Smooth muscle cell (in vitro differentiated cells): Measurements from ENCODE around the gene UFM1. TPM values are rescaled to one million over a fixed set of nuclear protein-coding genes. Genes with fewer than 3 reads are reported as not detected.

ENCODE experiments used
- DNase-seq: peaks from one replicate; lab custom pipeline; 2025; ENCODE audit not compliant: unreplicated experiment; lab: John Stamatoyannopoulos, UW
- H2AFZ ChIP-seq: fragments of 200-600 bp; sonication (generic); 2 replicates; pipeline ENCODE4 v1.6.0; 2016; ENCODE audit warnings: antibody characterized with exemption, low read depth, mild to moderate bottlenecking
- H3F3A ChIP-seq: fragments of 200-600 bp; sonication (generic); 2 replicates; pipeline ENCODE4 v1.6.0; 2017; ENCODE audit warnings: antibody characterized with exemption, low read depth
- H3K27ac ChIP-seq: fragments of 200-600 bp; sonication (generic); 2 replicates; pipeline ENCODE4 v1.5.1; 2016; ENCODE audit warnings: low read depth, mild to moderate bottlenecking
- H3K27me3 ChIP-seq: fragments of 200-600 bp; sonication (generic); 2 replicates; pipeline ENCODE4 v1.6.1; 2016; ENCODE audit warnings: low read depth, mild to moderate bottlenecking
- H3K36me3 ChIP-seq: fragments of 200-600 bp; sonication (generic); 2 replicates; pipeline ENCODE4 v1.5.1; 2016; ENCODE audit warnings: low read depth
- H3K4me1 ChIP-seq: fragments of 200-600 bp; sonication (generic); 2 replicates; pipeline ENCODE4 v1.5.1; 2016; ENCODE audit warnings: low read depth
- H3K4me2 ChIP-seq: fragments of 200-600 bp; sonication (generic); 2 replicates; pipeline ENCODE4 v1.6.0; 2016; ENCODE audit warnings: mild to moderate bottlenecking
- H3K4me3 ChIP-seq: fragments of 200-600 bp; sonication (generic); 2 replicates; pipeline ENCODE4 v1.5.1; 2016; ENCODE audit warnings: mild to moderate bottlenecking
- H3K79me2 ChIP-seq: fragments of 200-600 bp; sonication (generic); 2 replicates; pipeline ENCODE4 v1.6.0; 2016; ENCODE audit warnings: low read depth, mild to moderate bottlenecking
- H3K9ac ChIP-seq: fragments of 200-600 bp; sonication (generic); 2 replicates; pipeline ENCODE4 v1.6.0; 2016; ENCODE audit warnings: low read depth
- H3K9me3 ChIP-seq: fragments of 200-600 bp; sonication (generic); replicated peaks from 2 replicates; pipeline ENCODE4 v1.5.1; 2016; ENCODE audit warnings: low read depth
- H4K20me1 ChIP-seq: fragments of 200-600 bp; sonication (generic); 2 replicates; pipeline ENCODE4 v1.6.0; 2016; ENCODE audit warnings: low read depth
- CTCF ChIP-seq: fragments of 200-600 bp; sonication (generic); IDR thresholded peaks from 2 replicates; pipeline ENCODE4 v1.5.1; 2017; ENCODE audit warnings: borderline replicate concordance, mild to moderate bottlenecking, antibody characterized with exemption; ENCODE audit not compliant: insufficient read depth, poor library complexity, severe bottlenecking
- WGBS: methylation state at CpG from one replicate; pipeline ENCODE4 v1.1.7; 2016; ENCODE audit warnings: low lambda C conversion rate; 5-methylcytosine and 5-hydroxymethylcytosine counted together
- polyA plus RNA-seq: library from polyadenylated mRNA; unstranded; fragments of >200 nt; fragmentation: Nextera tagmentation; extraction: Ambion mirVana; gene quantifications from 2 replicates; pipeline ENCODE4 v1.2.1, GENCODE V29; 2016
- total RNA-seq: library from RNA; depleted of rRNA; stranded (reverse); fragments of >200 nt; gene quantifications from 2 replicates; pipeline ENCODE4 v1.2.3, GENCODE V29; 2014

Gene UFM1
- total and polyA plus RNA-seq, 2 experiments from 2014 or later = 93.6 to 135 TPM

GRCh38 chr13:38348861-38349389 lies 726 bp upstream of the UFM1 start:
- peak overlapping the region; percentile 98 for H3K27ac ChIP-seq
- no peaks in the 10 kb centered on the region for H3F3A ChIP-seq
- 2% methylated on average over 15 of the region's 15 CpGs for WGBS
- H3K4me2 ChIP-seq = peak overlapping the region; percentile 88
- no peak for DNase-seq
- H3K9me3 ChIP-seq = no peaks in the 10 kb centered on the region
- no peaks in the 10 kb centered on the region for H3K27me3 ChIP-seq
- no peaks in the 10 kb centered on the region for H3K36me3 ChIP-seq
- H3K4me3 ChIP-seq = peak overlapping the region; percentile 63
- TF ChIP-seq CTCF = no peak
- H4K20me1 ChIP-seq = peaks cover 36% of the 10 kb centered on the region
- H3K79me2 ChIP-seq = peaks cover 39% of the 10 kb centered on the region
- peak overlapping the region; percentile 88 for H2AFZ ChIP-seq
- H3K4me1 ChIP-seq = peaks cover 12% of the 10 kb centered on the region
- H3K9ac ChIP-seq = peak overlapping the region; percentile 90

- peak overlapping the region; percentile 88 for H2AFZ ChIP-seq
- H3K79me2 ChIP-seq = peaks cover 43% of the 10 kb centered on the region
- H3K4me2 ChIP-seq = peak overlapping the region; percentile 88
- no peaks in the 10 kb centered on the region for H3K36me3 ChIP-seq
- H3K4me3 ChIP-seq = peak overlapping the region; percentile 63
- no peaks in the 10 kb centered on the region for H3K9me3 ChIP-seq
- no peaks in the 10 kb centered on the region for H3K27me3 ChIP-seq
- 1% methylated on average over 19 of the region's 19 CpGs for WGBS
- H3K27ac ChIP-seq = peak overlapping the region; percentile 98
- peaks cover 12% of the 10 kb centered on the region for H3K4me1 ChIP-seq
- H3K9ac ChIP-seq = peak overlapping the region; percentile 90
- no peak for TF ChIP-seq CTCF
- DNase-seq = peak; percentile 34
- no peaks in the 10 kb centered on the region for H3F3A ChIP-seq
- peaks cover 46% of the 10 kb centered on the region for H4K20me1 ChIP-seq
Measured at GRCh38 chr13:38350114-38350617, 515 bp downstream of the UFM1 start.

- no peak for DNase-seq
- 65% methylated on average over 3 of the region's 3 CpGs for WGBS
- Histone ChIP-seq H3K27me3 (no peaks in the 10 kb centered on the region), H4K20me1 (peaks cover 87% of the 10 kb centered on the region), H3K79me2 (peaks cover 35% of the 10 kb centered on the region), H2AFZ (no peak overlapping the region), H3K9ac (no peak overlapping the region), H3K4me1 (peaks cover 7% of the 10 kb centered on the region), H3K27ac (no peak overlapping the region), H3K4me2 (no peak overlapping the region), H3K9me3 (no peaks in the 10 kb centered on the region), H3K36me3 (peaks cover 13% of the 10 kb centered on the region), H3F3A (peaks cover 3% of the 10 kb centered on the region), H3K4me3 (no peak overlapping the region)
- no peak for TF ChIP-seq CTCF
Measured at GRCh38 chr13:38355595-38356119, 6.0 kb downstream of the UFM1 start.

- H3K9ac ChIP-seq = no peak overlapping the region
- H3K36me3 ChIP-seq = peaks cover 21% of the 10 kb centered on the region
- TF ChIP-seq CTCF = no peak
- no peak overlapping the region for H3K4me3 ChIP-seq
- no peaks in the 10 kb centered on the region for H3K27me3 ChIP-seq
- no peak overlapping the region for H2AFZ ChIP-seq
- H3K79me2 ChIP-seq = peaks cover 6% of the 10 kb centered on the region
- 95% methylated on average over 4 of the region's 4 CpGs for WGBS
- no peak overlapping the region for H3K27ac ChIP-seq
- H3K4me1 ChIP-seq = no peaks in the 10 kb centered on the region
- H4K20me1 ChIP-seq = peaks cover 58% of the 10 kb centered on the region
- DNase-seq = no peak
- no peaks in the 10 kb centered on the region for H3K9me3 ChIP-seq
- H3F3A ChIP-seq = peaks cover 3% of the 10 kb centered on the region
- H3K4me2 ChIP-seq = no peak overlapping the region
Measured at GRCh38 chr13:38358684-38359083, 9.0 kb downstream of the UFM1 start.
